GM21737 (cell line): ENCODE results near the gene VAMP2.

Experiments used
- ATAC-seq: cut with Tn5 transposase; IDR thresholded peaks from one replicate; pipeline ENCODE4 v1.9.1; 2021; ENCODE audit warnings: mild to moderate bottlenecking, moderate library complexity; ENCODE audit not compliant: unreplicated experiment

Gene VAMP2

GRCh38 chr17:8124350-8125153 is 38.2 kb downstream of the VAMP2 start:
- no peak for ATAC-seq

DNA sequence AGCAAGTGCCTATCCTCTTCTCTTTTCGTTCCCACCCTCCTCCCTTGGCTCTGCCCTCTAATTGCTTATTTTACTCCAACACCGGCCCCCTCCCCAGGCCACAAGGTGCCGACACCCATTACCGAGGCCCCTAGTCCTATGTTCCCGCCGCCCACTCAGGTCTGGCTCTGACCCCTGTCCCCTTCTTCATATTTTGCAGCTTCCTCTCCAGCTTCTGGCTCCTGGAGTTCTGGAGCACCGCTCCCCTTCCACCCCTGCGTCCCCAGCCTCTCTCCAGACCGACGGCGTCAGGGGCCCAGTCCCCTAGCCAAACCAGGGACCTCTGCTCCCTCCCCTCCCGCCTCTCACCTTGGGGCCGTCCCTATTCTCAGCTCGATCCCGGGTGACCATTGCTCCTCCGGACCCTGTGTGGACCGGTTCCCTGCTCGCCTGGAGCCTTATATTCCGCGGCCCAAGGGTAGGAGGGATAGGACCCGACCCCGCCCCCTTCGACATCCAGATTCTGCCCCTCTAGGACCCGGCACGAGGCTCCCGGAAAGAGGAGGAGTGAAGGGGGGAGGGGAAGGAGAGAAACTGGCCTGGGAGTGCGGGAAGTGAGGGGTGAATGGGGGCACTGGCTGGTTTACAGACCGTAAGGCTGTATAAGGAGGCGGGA is 38.9 kb downstream of the VAMP2 start, which contains the start of gene HES7:
Gene HES7 (minus strand): TSS at position 412 of the 655 bp plus-strand sequence. CDS start 22 bp downstream, at position 390.
- ATAC-seq: no peak

DNA sequence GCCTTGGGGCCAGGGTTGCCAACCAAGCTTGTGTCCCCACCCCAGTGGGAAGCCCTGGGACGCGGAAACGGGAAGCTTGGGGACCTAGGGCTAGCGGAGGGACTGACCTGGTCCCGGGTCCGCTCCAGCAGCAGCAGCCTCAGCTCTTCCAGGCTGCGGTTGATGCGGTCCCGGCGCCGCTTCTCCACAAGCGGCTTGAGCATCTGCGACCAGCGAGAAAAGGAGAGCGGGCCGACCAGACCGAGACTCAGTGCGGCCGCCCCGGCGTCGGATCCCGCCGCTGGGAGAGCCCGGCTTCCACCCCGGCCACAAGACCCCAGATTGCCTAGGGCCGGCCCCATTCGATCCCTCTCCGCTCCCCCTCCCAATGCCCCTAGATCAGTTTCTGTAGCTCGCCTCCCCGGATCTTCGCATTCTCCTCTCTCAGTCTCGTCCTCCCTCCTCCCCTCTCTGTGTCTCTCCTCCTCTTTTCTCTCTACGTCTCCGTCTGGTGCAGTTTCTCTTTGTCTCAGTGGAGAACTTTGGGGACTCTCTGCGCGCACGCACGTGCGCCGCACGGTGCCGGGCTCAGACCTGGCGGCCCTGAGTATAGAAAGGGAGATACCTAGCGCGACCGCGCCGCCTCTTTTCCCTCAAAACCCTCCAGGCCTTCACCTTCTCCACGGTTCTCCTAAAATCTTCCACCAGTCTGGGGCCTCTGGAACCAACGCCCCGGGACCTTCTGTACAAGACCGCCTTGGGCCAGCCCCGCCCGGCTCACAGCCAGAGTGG is 39.6 kb downstream of the VAMP2 start:
- no peak for ATAC-seq

DNA sequence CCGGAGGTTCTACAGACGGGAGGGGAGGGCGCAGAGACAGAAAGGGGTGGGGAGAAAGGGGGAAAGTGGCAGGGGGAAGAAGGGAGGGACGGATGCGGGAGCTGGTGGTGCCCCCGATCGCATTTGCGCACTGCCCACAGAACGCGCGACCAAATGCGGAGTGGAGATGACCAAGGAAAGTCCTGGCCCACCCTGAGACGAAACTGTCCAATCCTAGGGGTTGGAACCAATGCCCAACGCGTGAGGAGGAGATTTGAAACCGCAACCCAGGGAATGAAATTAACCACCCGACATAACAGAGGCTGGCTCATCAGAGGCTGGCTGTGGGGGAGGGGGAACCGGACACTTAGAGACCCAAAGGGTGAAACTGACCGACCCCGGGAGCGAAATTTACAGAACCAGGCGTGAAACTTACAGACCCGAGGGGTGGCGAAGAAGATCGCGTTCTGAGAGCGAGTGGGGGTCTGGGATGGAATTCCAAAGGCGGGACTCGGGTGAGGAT is 40.3 kb downstream of the VAMP2 start:
- ATAC-seq: no peak

GRCh38 chr17:8121681-8122421 is 40.9 kb downstream of the VAMP2 start:
- ATAC-seq: peak; percentile 26

- no peak for ATAC-seq
Observed at GRCh38 chr17:8121407-8121680, 41.4 kb downstream of the VAMP2 start.

- ATAC-seq: peak; percentile 6
Observed at GRCh38 chr17:8120520-8121406, 42.0 kb downstream of the VAMP2 start.

- ATAC-seq: peak; percentile 23
Observed at GRCh38 chr17:8119581-8120519, 42.9 kb downstream of the VAMP2 start.

GRCh38 chr17:8118769-8119580 is 43.8 kb downstream of the VAMP2 start:
- peak; percentile 40 for ATAC-seq

DNA sequence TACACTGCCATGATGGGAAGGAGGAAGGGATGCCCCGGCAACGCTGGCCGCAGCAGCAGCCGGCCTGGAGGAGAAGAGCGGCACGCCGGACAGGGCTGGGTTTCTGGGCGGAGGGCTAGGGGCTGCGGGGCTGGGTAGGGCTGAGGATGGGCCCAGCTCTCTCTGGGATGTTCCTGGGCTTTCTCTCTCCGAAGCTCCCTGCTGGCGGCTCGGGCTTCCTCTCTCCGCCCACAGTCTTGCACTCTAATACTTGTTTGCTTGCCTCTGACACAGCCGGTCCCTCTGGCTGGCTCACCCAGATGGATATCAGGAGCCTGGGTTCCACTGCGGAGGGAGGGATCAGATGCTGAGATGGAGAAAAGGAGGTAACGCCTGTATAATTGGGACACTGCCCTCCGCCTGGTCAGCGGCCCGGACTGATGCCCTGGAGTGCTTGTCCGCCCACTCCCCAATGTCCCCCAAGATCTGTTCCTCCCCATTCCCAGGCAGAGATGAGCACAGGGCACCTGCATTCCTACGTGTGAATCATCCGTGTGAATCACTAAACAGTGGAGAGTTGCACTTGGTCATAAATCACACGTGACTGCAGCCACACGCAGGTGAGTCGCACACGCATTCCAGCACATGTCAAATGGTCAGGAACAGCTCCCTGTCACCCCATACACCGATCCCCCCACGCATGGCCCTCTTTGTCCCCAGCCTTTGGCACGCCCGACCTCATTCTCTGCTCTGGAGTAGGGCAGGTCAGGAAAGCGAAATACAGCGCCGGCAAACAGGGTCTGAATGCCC is 44.6 kb downstream of the VAMP2 start, which contains the start of gene ALOXE3:
Gene ALOXE3 (minus strand): TSS at position 535 of the 789 bp plus-strand sequence. CDS start 524 bp downstream, at position 11.
- ATAC-seq: no peak

DNA sequence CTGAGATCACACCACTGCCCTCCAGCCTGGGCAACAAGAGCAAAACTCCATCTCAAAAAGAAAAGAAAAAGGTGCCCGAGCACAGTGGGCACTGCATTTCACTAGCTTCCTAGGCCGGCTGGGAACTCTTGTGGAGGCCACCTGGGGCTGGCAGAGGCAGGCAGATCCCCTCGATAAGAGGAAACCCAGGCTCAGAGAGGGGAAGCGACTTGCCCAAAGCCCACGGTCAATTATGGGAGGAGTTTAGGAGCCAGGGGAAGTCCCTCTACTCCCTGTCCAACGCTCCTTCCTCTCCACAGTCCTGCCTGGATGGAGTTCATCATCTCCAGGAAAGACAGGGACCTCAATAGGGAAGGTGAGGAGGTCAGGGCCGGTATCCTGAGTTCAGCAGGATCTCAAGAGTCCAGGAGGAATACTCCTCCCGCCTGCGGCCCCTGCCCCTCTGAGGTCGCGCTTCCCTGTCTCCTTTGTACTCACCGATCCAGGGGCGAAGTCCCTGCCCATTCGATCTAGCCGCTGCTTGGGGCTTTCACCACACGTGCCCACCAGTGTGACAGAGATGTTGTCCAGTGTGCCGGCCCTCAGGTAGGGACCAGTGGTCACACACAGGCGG is 45.3 kb downstream of the VAMP2 start:
- no peak for ATAC-seq

GRCh38 chr17:8116776-8117175 is 46.0 kb downstream of the VAMP2 start:
- ATAC-seq: no peak

- no peak for ATAC-seq
Observed at GRCh38 chr17:8110907-8111306, 51.8 kb downstream of the VAMP2 start.

DNA sequence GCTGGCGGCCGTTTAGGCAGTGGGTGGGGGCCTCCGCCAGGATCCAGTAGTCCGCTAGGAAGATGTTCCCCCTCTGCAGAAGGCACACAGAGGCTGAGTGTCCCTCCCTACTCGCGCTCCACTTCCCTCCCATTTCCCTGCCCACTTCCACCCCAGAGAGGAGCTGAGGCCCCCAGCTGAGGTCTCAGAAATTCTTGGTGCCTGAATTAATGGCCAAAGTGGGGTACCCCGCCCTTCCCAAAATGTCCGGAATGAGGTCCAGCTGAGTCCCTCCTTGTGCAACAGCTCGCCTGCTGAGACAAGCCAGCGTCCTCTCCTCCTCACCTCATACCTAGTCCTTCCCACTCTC is 52.3 kb downstream of the VAMP2 start:
- ATAC-seq: no peak

- no peak for ATAC-seq
Observed at GRCh38 chr17:8109661-8110455, 52.9 kb downstream of the VAMP2 start.
